Lung (tissue), 12 donors: ENCODE data around the gene TDO2. TPM values are rescaled to one million over a fixed set of nuclear protein-coding genes. Genes with fewer than 3 reads are reported as not detected.

ENCODE experiments used
- ATAC-seq: fragments of 200-7000 bp; cut with Tn5 transposase; one replicate; pipeline ENCODE4 v1.9.1; 2020; ENCODE audit warnings: moderate number of reproducible peaks; ENCODE audit not compliant: insufficient read depth, low FRiP score
- DNase-seq, 3 donors: peaks; one replicate each; pipeline ENCODE4 v3.0.0-alpha.2; 2013 to 2017
- H3K27ac ChIP-seq, 2 donors: one replicate each; pipeline ENCODE4 v1.5.1; 2013; ENCODE audit warnings: mild to moderate bottlenecking in 2 of 2, moderate library complexity in 2 of 2, control low read depth in 1 of 2, inconsistent platforms in 1 of 2, low read depth in 1 of 2, low read length in 1 of 2
- H3K27me3 ChIP-seq, 3 donors: one replicate each; pipeline ENCODE4 v1.5.1; 2013; ENCODE audit warnings: low read length in 2 of 3; ENCODE audit not compliant: control insufficient read depth in 3 of 3, insufficient read depth in 3 of 3
- H3K36me3 ChIP-seq, 4 donors: one replicate each; pipeline ENCODE4 v1.5.1; 2013; ENCODE audit warnings: low read length in 4 of 4, mild to moderate bottlenecking in 1 of 4, moderate library complexity in 1 of 4; ENCODE audit not compliant: control insufficient read depth in 4 of 4, insufficient read depth in 4 of 4
- H3K4me1 ChIP-seq, 5 donors: one replicate each; pipeline ENCODE4 v1.5.1; 2013; ENCODE audit warnings: low read length in 5 of 5, mild to moderate bottlenecking in 2 of 5, moderate library complexity in 1 of 5; ENCODE audit not compliant: control insufficient read depth in 5 of 5, insufficient read depth in 5 of 5
- H3K4me3 ChIP-seq: one replicate; pipeline ENCODE4 v1.5.1; 2013; ENCODE audit warnings: mild to moderate bottlenecking, control low read depth, moderate library complexity
- H3K9ac ChIP-seq, 2 donors: one replicate each; pipeline ENCODE4 v1.5.1; 2013; ENCODE audit warnings: low read length in 2 of 2, control low read depth in 1 of 2; ENCODE audit not compliant: insufficient read depth in 1 of 2
- H3K9me3 ChIP-seq, 4 donors: one replicate each; pipeline ENCODE4 v1.5.1; 2013; ENCODE audit warnings: low read length in 3 of 4, mild to moderate bottlenecking in 1 of 4, moderate library complexity in 1 of 4; ENCODE audit not compliant: control insufficient read depth in 4 of 4, insufficient read depth in 3 of 4
- WGBS, 2 donors: extraction: QIAGEN DNeasy Blood & Tissue Kit; methylation state at CpG; one replicate each; pipeline ENCODE4 v1.1.7; 2013; 5-methylcytosine and 5-hydroxymethylcytosine counted together
- polyA plus RNA-seq, 2 donors: library from polyadenylated mRNA; stranded (reverse); fragments of 200-250 nt; gene quantifications; one replicate each; pipeline ENCODE4 v1.2.1, GENCODE V29; 2013
- total RNA-seq, 2 donors: library from RNA; depleted of rRNA in 1 of 2; stranded (reverse); fragments of >200 nt in 1 of 2; gene quantifications; one replicate each; pipeline ENCODE4 v1.2.1, GENCODE V29; 2014 to 2021
- TF ChIP-seq, protein P1 (sequence below): IDR thresholded peaks from 2 replicates; pipeline ENCODE4 v1.5.1; 2012; ENCODE audit warnings: mild to moderate bottlenecking; ENCODE audit errors: control extremely low read depth, extremely low read depth
- donor health status: control.
- donor health status: control.
- donor health status: Bipolar disorder and iron deficiency.
- donor health status: healthy.
- donor health status: DM: yes; HTN: yes; CAD: no.

The TDO2 gene
- total and polyA plus RNA-seq, 4 donors, result 0.43 to 27.4 (median 4.1) TPM

GRCh38 chr4:155906554-155907247 is 3.2 kb downstream of the TDO2 start:
- DNase-seq, result peak; percentile 80 to 97 (median 96)
- no peak overlapping the region for H3K27ac ChIP-seq
- TF ChIP-seq, protein P1, sequence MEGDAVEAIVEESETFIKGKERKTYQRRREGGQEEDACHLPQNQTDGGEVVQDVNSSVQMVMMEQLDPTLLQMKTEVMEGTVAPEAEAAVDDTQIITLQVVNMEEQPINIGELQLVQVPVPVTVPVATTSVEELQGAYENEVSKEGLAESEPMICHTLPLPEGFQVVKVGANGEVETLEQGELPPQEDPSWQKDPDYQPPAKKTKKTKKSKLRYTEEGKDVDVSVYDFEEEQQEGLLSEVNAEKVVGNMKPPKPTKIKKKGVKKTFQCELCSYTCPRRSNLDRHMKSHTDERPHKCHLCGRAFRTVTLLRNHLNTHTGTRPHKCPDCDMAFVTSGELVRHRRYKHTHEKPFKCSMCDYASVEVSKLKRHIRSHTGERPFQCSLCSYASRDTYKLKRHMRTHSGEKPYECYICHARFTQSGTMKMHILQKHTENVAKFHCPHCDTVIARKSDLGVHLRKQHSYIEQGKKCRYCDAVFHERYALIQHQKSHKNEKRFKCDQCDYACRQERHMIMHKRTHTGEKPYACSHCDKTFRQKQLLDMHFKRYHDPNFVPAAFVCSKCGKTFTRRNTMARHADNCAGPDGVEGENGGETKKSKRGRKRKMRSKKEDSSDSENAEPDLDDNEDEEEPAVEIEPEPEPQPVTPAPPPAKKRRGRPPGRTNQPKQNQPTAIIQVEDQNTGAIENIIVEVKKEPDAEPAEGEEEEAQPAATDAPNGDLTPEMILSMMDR, result no peak
- peak; percentile 27 for ATAC-seq
- H3K27me3 ChIP-seq, result no peaks in the 10 kb centered on the region
- H3K4me3 ChIP-seq, result no peak overlapping the region
- peaks cover 0 to 2% (median under 1%) of the 10 kb centered on the region in 4 donors for H3K36me3 ChIP-seq
- 77 to 80% methylated on average over 6 of the region's 6 CpGs for WGBS, 2 donors
- H3K4me1 ChIP-seq, result peaks cover 0 to 55% (median 0%) of the 10 kb centered on the region in 5 donors
- no peaks in the 10 kb centered on the region for H3K9me3 ChIP-seq
- peak overlapping the region in 1 of 2 donors; percentile 57 for H3K9ac ChIP-seq

DNA sequence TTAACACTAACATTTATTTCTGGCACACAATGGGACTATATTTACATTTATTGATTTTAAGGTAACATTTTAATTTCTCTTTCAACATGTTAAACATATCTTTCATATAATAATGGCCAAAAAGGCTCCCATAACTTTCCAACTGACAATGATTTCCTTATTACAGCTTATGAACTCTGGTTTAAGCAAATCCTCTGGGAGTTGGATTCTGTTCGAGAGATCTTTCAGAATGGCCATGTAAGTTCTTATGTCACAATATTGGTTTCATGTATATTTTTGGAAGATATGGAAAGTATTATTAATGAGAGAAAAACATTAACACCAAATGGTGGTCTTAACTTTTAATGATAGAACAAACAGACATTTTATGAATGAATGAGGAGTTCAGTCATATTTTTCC is 4.1 kb downstream of the TDO2 start:
- Histone ChIP-seq H3K9me3 (no peaks in the 10 kb centered on the region), H3K36me3 (peaks cover 0 to 9% (median 1%) of the 10 kb centered on the region in 4 donors), H3K4me1 (peaks cover 0 to 55% (median 0%) of the 10 kb centered on the region in 5 donors), H3K9ac (no peak overlapping the region), H3K4me3 (no peak overlapping the region), H3K27ac (no peak overlapping the region), H3K27me3 (no peaks in the 10 kb centered on the region)
- WGBS, 2 donors, result 83 to 95% methylated on average over 1 of the region's 1 CpG
- DNase-seq, result peak in 1 of 3 donors; percentile 36
- TF ChIP-seq, protein P1, result no peak
- ATAC-seq, result no peak

- Histone ChIP-seq H3K9ac (no peak overlapping the region), H3K27ac (no peak overlapping the region), H3K36me3 (peaks cover 0 to 15% (median 1%) of the 10 kb centered on the region in 4 donors), H3K9me3 (no peaks in the 10 kb centered on the region), H3K4me1 (peaks cover 0 to 47% (median 0%) of the 10 kb centered on the region in 5 donors), H3K4me3 (no peak overlapping the region), H3K27me3 (no peaks in the 10 kb centered on the region)
- DNase-seq, result no peak
- TF ChIP-seq, protein P1, result no peak
- 81 to 83% methylated on average over 4 of the region's 4 CpGs for WGBS, 2 donors
- ATAC-seq, result no peak
Measured at GRCh38 chr4:155908187-155909139, 5.0 kb downstream of the TDO2 start.
